GM18520 (cell line): ENCODE results near the gene EFTUD2.

Experiments used
- ATAC-seq: cut with Tn5 transposase; IDR thresholded peaks from one replicate; pipeline ENCODE4 v1.9.1; 2021; ENCODE audit not compliant: unreplicated experiment

The EFTUD2 gene

DNA sequence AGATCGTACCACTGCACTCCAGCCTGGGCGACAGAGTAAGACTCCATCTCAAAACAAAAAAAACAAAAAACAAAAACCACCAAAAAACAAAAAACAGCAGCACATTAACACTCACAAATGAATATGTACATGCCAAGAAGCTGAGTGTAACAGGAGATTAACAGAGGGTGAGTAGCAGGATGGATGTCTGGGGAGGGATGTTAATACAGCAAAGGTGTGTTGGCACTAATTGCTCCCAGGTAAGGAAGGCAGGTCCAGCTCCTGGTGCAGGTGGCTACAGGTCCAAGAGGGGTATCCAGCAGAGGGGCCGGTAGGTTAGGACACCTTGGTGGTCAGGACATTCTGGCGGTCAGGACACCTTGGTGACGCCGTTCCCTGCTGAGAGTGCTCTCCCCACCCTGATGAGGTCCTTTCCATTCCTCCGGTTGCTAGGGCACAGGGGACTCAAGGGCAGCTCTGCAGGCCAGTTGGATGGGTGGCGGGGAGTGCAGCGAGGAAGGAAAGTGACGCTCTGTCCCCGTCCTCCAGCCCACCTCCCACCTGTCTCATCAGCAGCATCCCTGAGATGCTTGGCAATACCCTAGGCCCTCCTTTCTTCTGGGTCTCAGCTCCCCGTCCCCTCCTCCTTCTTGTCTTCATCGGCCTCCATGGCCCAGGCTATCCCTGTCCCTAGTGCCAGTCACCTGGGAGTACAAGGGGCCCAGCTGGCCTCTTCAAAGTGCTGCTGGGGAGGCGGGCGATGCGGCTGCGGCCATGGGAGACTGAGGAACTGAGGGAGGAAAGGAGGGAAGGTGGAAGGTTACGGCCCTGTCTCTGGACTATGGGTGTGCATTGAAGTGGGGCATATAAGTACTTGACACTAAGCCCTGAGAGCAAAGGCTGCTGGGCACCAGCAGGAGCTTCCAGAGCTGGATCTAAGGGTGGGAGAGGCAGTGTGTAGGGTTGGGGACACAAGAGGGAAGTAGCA, 26.8 kb upstream of the EFTUD2 start:
- no peak for ATAC-seq

DNA sequence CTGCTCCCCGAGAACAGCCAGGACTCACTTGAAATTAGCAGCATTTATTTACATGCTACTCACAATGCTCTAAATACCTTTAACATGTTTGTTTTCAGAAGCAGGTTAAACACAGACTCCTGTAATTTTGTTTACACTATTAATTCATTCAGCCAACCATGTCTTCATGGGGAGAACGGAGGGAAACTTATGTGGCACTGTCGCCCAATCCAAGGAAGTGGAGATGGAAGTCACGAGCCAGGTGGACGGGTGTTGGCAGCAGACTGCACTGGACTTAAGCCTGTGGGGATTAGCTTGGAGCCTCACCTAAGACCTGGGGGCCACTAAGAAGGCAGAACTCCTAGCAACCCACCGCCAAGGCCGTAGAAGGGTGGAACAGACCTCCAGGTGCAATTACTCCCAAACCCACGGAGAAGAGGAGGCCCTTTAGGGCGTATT, 24.9 kb upstream of the EFTUD2 start:
- no peak for ATAC-seq

- ATAC-seq = no peak
Observed at GRCh38 chr17:44922746-44923470, 23.7 kb upstream of the EFTUD2 start.

- ATAC-seq = no peak
Observed at GRCh38 chr17:44922136-44922535, 22.9 kb upstream of the EFTUD2 start.

- ATAC-seq = no peak
Observed at GRCh38 chr17:44921122-44921882, 22.1 kb upstream of the EFTUD2 start.

- no peak for ATAC-seq
Observed at GRCh38 chr17:44920565-44920940, 21.3 kb upstream of the EFTUD2 start.

DNA sequence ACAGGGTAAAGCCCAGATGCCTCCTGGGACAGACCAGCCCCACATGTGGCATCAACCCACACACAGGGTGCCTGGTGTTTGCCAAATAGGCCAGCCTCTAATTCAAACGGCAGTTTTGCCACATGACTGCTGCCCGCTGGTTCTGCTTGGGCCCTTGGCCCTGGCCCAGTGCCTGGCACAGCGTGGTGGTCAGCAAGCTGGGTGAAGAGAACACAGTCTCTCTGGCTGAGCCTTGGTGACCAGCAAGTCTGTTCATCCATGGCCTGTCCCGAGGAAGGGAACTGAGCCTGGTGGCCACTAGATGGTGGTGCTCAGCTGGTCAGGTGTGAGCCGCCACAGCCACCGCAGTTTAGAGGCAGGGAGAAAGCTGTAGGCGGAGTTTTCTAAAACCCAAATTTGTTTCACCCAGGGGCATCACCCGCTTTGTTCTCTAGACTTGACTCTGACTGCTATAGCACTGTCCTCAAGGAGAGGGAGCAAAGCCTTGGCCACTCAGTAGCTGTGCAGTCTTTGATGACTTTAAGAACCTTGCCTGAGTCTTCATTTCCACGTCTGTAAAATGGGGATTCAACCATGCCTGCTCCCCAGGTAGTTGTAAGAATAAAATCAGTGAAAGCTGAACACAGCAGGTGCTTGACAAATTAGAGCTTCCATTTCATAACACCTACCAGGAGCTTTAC, 20.8 kb upstream of the EFTUD2 start:
- peak; percentile 49 for ATAC-seq

GRCh38 chr17:44919411-44919810, 20.2 kb upstream of the EFTUD2 start:
- ATAC-seq = no peak

DNA sequence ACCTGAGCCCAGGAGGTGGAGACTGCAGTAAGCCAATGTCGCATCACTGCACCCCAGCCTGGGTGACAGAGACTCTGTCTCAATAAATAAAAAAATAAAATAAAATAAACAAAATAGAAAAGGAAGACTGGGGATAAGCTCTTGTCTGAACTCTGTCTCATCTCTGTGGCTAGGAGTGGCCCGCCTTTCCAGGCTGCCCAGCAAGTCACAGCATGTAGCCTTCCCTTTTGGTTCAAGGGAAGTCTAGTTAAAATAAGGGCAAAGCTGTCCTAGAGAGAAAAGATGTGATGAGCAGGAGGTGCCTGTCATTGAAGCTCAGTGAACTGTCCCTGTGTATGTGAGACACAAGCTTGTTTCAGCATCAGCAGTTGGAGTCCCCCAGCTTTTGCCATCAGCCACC, 18.8 kb upstream of the EFTUD2 start:
- no peak for ATAC-seq

GRCh38 chr17:44917456-44917855, 18.2 kb upstream of the EFTUD2 start:
- no peak for ATAC-seq

GRCh38 chr17:44916781-44917241, 17.6 kb upstream of the EFTUD2 start:
- no peak for ATAC-seq

- ATAC-seq = no peak
Observed at GRCh38 chr17:44915862-44916780, 16.9 kb upstream of the EFTUD2 start.

DNA sequence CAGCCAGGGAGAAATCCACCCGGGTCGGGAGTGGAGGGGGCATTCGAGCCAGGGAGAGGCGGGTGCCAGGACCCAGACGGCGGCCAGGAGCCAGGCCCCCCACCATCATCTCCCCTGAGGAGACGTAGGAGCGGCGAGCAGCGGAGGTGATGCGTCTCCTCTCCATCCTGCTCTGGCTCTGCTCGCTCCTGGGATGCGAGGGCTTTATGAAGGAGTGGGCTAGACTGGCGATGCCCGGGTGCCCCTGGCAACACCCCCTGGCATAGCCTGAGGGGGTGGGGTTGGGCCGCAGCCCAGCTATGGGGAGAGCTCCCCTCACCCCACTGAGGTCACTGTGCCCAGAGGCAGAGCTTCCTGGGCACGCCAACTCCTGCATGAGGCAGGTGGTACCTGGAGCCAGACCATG, 16.1 kb upstream of the EFTUD2 start, which contains the start of gene GFAP:
TSS of gene GFAP (minus strand) at position 180 of the 406 bp plus-strand sequence. CDS start at position 166, 14 bp downstream.
- ATAC-seq = no peak

- ATAC-seq = no peak
Observed at GRCh38 chr17:44914698-44915271, 15.5 kb upstream of the EFTUD2 start.

DNA sequence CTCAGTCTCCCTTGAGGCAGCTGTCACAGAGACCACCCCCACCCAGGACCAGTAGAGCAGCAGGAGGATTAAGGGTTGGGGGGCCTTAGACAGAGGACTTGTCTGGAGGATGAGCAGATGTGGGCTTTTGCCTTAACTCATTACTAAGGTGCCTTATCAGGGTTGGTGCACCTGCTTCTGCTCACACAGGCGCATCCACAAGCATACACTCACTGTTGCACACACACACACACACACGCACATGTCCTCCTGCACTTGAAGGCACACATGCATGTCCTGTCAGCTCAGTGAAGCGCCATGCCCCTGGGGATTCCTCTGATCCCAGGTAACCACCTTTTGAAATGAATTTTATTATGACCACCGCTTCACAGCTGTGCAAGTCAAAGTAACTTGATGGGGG, 14.9 kb upstream of the EFTUD2 start:
- no peak for ATAC-seq

DNA sequence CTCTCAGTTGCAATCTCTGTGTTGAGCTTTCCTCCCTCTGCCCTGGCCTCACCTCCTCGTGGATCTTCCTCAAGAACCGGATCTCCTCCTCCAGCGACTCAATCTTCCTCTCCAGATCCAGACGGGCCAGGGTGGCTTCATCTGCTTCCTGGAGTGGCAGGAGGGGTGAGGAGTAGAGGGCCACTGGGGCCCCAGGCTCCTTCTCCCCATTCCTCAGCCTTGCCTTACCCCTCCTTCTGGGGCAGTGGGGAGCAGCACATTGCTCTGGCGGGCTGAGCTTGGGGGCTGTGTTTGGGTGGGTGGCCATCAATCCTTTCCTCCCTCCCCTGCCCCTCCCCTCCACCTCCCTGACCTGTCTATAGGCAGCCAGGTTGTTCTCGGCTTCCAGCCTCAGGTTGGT, 14.4 kb upstream of the EFTUD2 start:
- ATAC-seq = no peak

- ATAC-seq = no peak
Observed at GRCh38 chr17:44912763-44913544, 13.7 kb upstream of the EFTUD2 start.
